Ovary (tissue), 1 donor: Measurements from ENCODE around the gene IDH3B.

ENCODE experiments used
- EP300 ChIP-seq: sonication (generic); formaldehyde crosslinking; IDR thresholded peaks from one replicate; pipeline ENCODE4 v1.6.1; 2017; ENCODE audit warnings: antibody characterized with exemption
- POLR2A ChIP-seq: fragments of 450-650 bp; IDR thresholded peaks from one replicate; pipeline ENCODE4 v1.6.1; 2017; ENCODE audit warnings: antibody characterized with exemption, mild to moderate bottlenecking, moderate library complexity

DNA sequence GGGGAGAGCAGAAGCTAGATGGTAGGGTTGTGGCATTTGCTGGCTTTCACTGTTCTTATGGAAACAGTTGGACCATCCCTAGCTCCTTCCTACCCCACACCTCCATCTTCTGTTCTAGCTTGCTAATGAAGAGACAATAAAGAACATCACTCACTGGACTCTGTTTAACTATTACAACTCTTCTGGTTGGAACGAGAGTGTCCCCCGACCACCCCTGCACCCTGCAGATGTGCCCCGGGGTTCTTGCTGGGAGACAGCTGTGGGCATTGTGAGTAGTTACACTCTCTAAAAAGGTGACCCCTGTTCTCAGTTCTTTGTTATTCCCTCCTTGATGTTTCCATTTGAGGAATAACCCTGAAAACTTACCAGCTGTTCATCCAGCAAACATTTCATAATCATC, 51.9 kb downstream of the IDH3B start:
- TF ChIP-seq POLR2A (no peak), EP300 (no peak)
